Measurements from ENCODE around the gene RNPEP. TPM values are rescaled to one million over a fixed set of nuclear protein-coding genes. Genes with fewer than 3 reads are reported as not detected.

The RNPEP gene
- total and polyA plus RNA-seq, 2 donors = 20.0 to 39.7 TPM

GRCh38 chr1:201970334-201971159, 11.9 kb upstream of the RNPEP start:
- Histone ChIP-seq H3K4me1 (ENCODE audit: control insufficient read depth in 2 of 2, insufficient read depth in 2 of 2, low read length in 2 of 2) (no peaks in the 10 kb centered on the region), H3K27me3 (ENCODE audit: control insufficient read depth in 2 of 2, insufficient read depth in 1 of 2, low read length in 1 of 2) (no peaks in the 10 kb centered on the region), H3K4me3 (ENCODE audit: low read length in 2 of 2) (no peak overlapping the region), H3K27ac (ENCODE audit: low read depth in 1 of 2, low read length in 1 of 2) (no peak overlapping the region), H3K36me3 (ENCODE audit: control insufficient read depth in 2 of 2, insufficient read depth in 2 of 2, low read length in 1 of 2) (peaks cover 22 to 37% of the 10 kb centered on the region in 2 donors), H3K9me3 (ENCODE audit: control insufficient read depth in 2 of 2, insufficient read depth in 1 of 2, low read length in 1 of 2) (no peaks in the 10 kb centered on the region)
- no peak for DNase-seq (ENCODE audit: low read depth in 6 of 9, low spot score in 9 of 9)
- WGBS = 81% methylated on average over 9 of the region's 9 CpGs

DNA sequence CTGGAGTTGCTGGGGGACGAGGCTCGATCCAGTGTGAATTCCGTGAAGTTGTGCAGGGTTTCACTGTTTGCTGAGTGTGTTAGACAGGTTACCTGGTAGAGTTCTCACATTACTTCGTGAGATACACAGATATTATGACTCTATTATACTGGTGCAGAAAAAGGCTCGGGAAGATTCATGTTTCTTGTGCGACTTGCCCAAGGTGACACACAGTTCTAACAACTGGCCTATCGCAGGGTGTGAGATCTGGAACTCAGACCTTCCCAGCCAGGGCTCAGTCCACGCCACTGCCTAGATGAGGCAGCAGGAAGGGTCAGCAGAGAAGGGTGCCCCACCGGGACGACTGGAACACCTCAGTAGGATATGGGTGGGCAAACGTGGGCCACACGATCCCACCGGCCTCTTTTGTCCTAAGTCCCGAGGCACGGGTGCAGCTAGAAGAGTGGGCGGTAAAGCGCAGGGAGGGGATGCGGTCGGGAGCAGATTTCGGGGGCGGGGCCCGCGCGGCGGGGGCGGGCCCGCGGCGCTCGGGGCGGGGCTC, 296 bp upstream of the RNPEP start:
- DNase-seq (ENCODE audit: low read depth in 6 of 9, low spot score in 9 of 9) = peak in 5 of 9 donors; percentile 5 to 46 (median 42)
- Histone ChIP-seq H3K36me3 (ENCODE audit: control insufficient read depth in 2 of 2, insufficient read depth in 2 of 2, low read length in 1 of 2) (no peaks in the 10 kb centered on the region), H3K4me3 (ENCODE audit: low read length in 2 of 2) (peak overlapping the region; percentile 55 to 64), H3K27ac (ENCODE audit: low read depth in 1 of 2, low read length in 1 of 2) (peak overlapping the region in 1 of 2 donors; percentile 37), H3K27me3 (ENCODE audit: control insufficient read depth in 2 of 2, insufficient read depth in 1 of 2, low read length in 1 of 2) (peaks cover 0 to 4% of the 10 kb centered on the region in 2 donors), H3K4me1 (ENCODE audit: control insufficient read depth in 2 of 2, insufficient read depth in 2 of 2, low read length in 2 of 2) (peaks cover 3 to 9% of the 10 kb centered on the region in 2 donors), H3K9me3 (ENCODE audit: control insufficient read depth in 2 of 2, insufficient read depth in 1 of 2, low read length in 1 of 2) (no peaks in the 10 kb centered on the region)
- WGBS = 13% methylated on average over 31 of the region's 31 CpGs

DNA sequence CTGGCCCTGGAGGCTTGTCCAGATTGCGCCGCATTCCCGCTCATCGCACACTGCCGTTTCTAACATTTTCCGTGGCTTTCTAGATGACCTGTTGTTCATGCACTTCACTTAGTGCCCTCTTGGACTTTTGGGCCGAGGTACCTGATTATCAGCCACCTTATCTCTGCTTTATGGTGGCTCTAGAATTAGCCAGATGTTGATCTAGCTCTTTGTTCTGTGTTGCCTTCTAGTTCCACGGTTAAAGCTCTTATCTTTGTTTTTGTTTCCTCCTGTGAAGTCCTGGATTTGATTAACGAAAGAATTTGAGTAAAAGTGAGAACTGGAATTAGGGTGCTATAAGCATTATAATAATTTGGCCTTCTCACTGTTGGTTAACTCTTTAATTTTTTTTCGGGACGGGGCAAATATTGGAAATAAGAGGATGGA, 945 bp downstream of the RNPEP start:
- Histone ChIP-seq H3K4me3 (ENCODE audit: low read length in 2 of 2) (peak overlapping the region; percentile 55 to 64), H3K36me3 (ENCODE audit: control insufficient read depth in 2 of 2, insufficient read depth in 2 of 2, low read length in 1 of 2) (no peaks in the 10 kb centered on the region), H3K4me1 (ENCODE audit: control insufficient read depth in 2 of 2, insufficient read depth in 2 of 2, low read length in 2 of 2) (peaks cover 3 to 9% of the 10 kb centered on the region in 2 donors), H3K9me3 (ENCODE audit: control insufficient read depth in 2 of 2, insufficient read depth in 1 of 2, low read length in 1 of 2) (no peaks in the 10 kb centered on the region), H3K27me3 (ENCODE audit: control insufficient read depth in 2 of 2, insufficient read depth in 1 of 2, low read length in 1 of 2) (peaks cover 0 to 4% of the 10 kb centered on the region in 2 donors), H3K27ac (ENCODE audit: low read depth in 1 of 2, low read length in 1 of 2) (peak overlapping the region in 1 of 2 donors; percentile 75)
- 23% methylated on average over 11 of the region's 11 CpGs for WGBS
- DNase-seq (ENCODE audit: low read depth in 6 of 9, low spot score in 9 of 9) = no peak

- no peak for DNase-seq (ENCODE audit: low read depth in 6 of 9, low spot score in 9 of 9)
- WGBS = 98% methylated on average over 3 of the region's 3 CpGs
- H3K36me3 ChIP-seq (ENCODE audit: control insufficient read depth in 2 of 2, insufficient read depth in 2 of 2, low read length in 1 of 2) = peaks cover 6 to 8% of the 10 kb centered on the region in 2 donors
- no peak overlapping the region for H3K27ac ChIP-seq (ENCODE audit: low read depth in 1 of 2, low read length in 1 of 2)
- no peak overlapping the region for H3K4me3 ChIP-seq (ENCODE audit: low read length in 2 of 2)
- peaks cover 0 to 4% of the 10 kb centered on the region in 2 donors for H3K27me3 ChIP-seq (ENCODE audit: control insufficient read depth in 2 of 2, insufficient read depth in 1 of 2, low read length in 1 of 2)
- H3K9me3 ChIP-seq (ENCODE audit: control insufficient read depth in 2 of 2, insufficient read depth in 1 of 2, low read length in 1 of 2) = no peaks in the 10 kb centered on the region
- H3K4me1 ChIP-seq (ENCODE audit: control insufficient read depth in 2 of 2, insufficient read depth in 2 of 2, low read length in 2 of 2) = peaks cover 3 to 9% of the 10 kb centered on the region in 2 donors
Measured at GRCh38 chr1:201984446-201984845, 2.0 kb downstream of the RNPEP start.

DNA sequence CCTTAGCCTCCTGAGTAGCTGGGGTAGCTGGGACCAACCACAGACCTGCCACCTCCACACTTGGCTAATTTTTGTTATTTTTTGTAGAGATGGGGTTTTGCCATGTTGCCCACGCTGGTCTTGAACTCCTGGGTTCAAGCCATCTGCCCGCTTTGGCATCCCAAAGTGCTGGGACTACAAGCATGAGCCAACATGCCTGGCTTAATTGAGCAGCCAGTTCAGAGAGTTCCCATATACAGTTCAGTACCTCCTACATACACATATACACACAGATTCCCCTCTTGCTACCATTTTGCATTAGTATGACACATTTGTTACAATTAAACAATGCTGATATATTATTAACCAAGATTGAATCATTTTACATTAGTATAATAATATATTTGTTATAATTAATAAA, 2.9 kb downstream of the RNPEP start:
- 94% methylated on average over 2 of the region's 2 CpGs for WGBS
- Histone ChIP-seq H3K4me1 (ENCODE audit: control insufficient read depth in 2 of 2, insufficient read depth in 2 of 2, low read length in 2 of 2) (peaks cover 3 to 11% of the 10 kb centered on the region in 2 donors), H3K36me3 (ENCODE audit: control insufficient read depth in 2 of 2, insufficient read depth in 2 of 2, low read length in 1 of 2) (peaks cover 13 to 17% of the 10 kb centered on the region in 2 donors), H3K27ac (ENCODE audit: low read depth in 1 of 2, low read length in 1 of 2) (no peak overlapping the region), H3K4me3 (ENCODE audit: low read length in 2 of 2) (no peak overlapping the region), H3K9me3 (ENCODE audit: control insufficient read depth in 2 of 2, insufficient read depth in 1 of 2, low read length in 1 of 2) (no peaks in the 10 kb centered on the region), H3K27me3 (ENCODE audit: control insufficient read depth in 2 of 2, insufficient read depth in 1 of 2, low read length in 1 of 2) (peaks cover 0 to 4% of the 10 kb centered on the region in 2 donors)
- DNase-seq (ENCODE audit: low read depth in 6 of 9, low spot score in 9 of 9) = no peak

GRCh38 chr1:201988601-201989000, 6.2 kb downstream of the RNPEP start:
- no peak for DNase-seq (ENCODE audit: low read depth in 6 of 9, low spot score in 9 of 9)
- Histone ChIP-seq H3K9me3 (ENCODE audit: control insufficient read depth in 2 of 2, insufficient read depth in 1 of 2, low read length in 1 of 2) (no peaks in the 10 kb centered on the region), H3K36me3 (ENCODE audit: control insufficient read depth in 2 of 2, insufficient read depth in 2 of 2, low read length in 1 of 2) (peaks cover 31 to 35% of the 10 kb centered on the region in 2 donors), H3K4me3 (ENCODE audit: low read length in 2 of 2) (no peak overlapping the region), H3K27me3 (ENCODE audit: control insufficient read depth in 2 of 2, insufficient read depth in 1 of 2, low read length in 1 of 2) (no peaks in the 10 kb centered on the region), H3K27ac (ENCODE audit: low read depth in 1 of 2, low read length in 1 of 2) (no peak overlapping the region), H3K4me1 (ENCODE audit: control insufficient read depth in 2 of 2, insufficient read depth in 2 of 2, low read length in 2 of 2) (peaks cover 0 to 4% of the 10 kb centered on the region in 2 donors)
- 90% methylated on average over 7 of the region's 7 CpGs for WGBS

DNA sequence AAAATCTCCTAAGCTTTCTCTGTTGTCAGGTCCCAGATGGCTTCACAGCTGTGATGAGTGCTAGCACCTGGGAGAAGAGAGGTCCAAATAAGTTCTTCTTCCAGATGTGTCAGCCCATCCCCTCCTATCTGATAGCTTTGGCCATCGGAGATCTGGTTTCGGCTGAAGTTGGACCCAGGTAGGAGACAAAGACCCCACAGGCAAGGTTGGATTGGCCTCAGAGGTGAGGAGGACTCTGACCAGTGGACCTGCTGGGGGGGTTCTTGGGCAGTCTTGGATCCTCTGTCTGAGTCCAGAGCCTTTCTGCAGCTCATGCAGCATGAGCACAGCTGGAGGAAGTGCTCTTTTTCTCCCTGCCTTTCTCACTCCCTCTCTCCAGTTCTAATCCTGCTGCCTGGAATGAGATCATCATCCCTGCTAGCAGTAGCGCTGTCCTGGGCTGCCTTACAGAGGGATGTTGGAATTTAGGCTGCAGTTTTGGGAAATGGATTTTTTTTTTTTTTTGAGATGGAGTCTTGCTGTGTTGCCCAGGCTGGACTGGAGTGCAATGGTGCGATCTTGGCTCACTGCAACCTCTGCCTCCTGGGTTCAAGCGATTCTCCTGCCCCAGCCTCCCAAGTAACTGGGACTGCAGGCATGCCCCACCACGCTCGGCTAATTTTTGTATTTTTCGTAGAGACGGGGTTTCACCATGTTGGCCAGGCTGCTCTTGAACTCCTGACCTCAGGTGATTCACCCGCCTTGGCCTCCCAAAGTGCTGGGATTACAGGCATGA, 7.1 kb downstream of the RNPEP start:
- WGBS = 97% methylated on average over 10 of the region's 10 CpGs
- Histone ChIP-seq H3K27ac (ENCODE audit: low read depth in 1 of 2, low read length in 1 of 2) (no peak overlapping the region), H3K4me3 (ENCODE audit: low read length in 2 of 2) (no peak overlapping the region), H3K27me3 (ENCODE audit: control insufficient read depth in 2 of 2, insufficient read depth in 1 of 2, low read length in 1 of 2) (no peaks in the 10 kb centered on the region), H3K36me3 (ENCODE audit: control insufficient read depth in 2 of 2, insufficient read depth in 2 of 2, low read length in 1 of 2) (peaks cover 31 to 35% of the 10 kb centered on the region in 2 donors), H3K9me3 (ENCODE audit: control insufficient read depth in 2 of 2, insufficient read depth in 1 of 2, low read length in 1 of 2) (no peaks in the 10 kb centered on the region), H3K4me1 (ENCODE audit: control insufficient read depth in 2 of 2, insufficient read depth in 2 of 2, low read length in 2 of 2) (peaks cover 0 to 2% of the 10 kb centered on the region in 2 donors)
- no peak for DNase-seq (ENCODE audit: low read depth in 6 of 9, low spot score in 9 of 9)

- WGBS = 88% methylated on average over 6 of the region's 6 CpGs
- Histone ChIP-seq H3K4me3 (ENCODE audit: low read length in 2 of 2) (no peak overlapping the region), H3K27ac (ENCODE audit: low read depth in 1 of 2, low read length in 1 of 2) (no peak overlapping the region)
Measured at GRCh38 chr1:201990427-201990826, 8.0 kb downstream of the RNPEP start.

More at GRCh38 chr1:201990427-201990826, 8.0 kb downstream of the RNPEP start:
- H3K27me3 ChIP-seq (ENCODE audit: control insufficient read depth in 2 of 2, insufficient read depth in 1 of 2, low read length in 1 of 2) = no peaks in the 10 kb centered on the region
- peaks cover 0 to 2% of the 10 kb centered on the region in 2 donors for H3K4me1 ChIP-seq (ENCODE audit: control insufficient read depth in 2 of 2, insufficient read depth in 2 of 2, low read length in 2 of 2)
- DNase-seq (ENCODE audit: low read depth in 6 of 9, low spot score in 9 of 9) = no peak
- peaks cover 31 to 35% of the 10 kb centered on the region in 2 donors for H3K36me3 ChIP-seq (ENCODE audit: control insufficient read depth in 2 of 2, insufficient read depth in 2 of 2, low read length in 1 of 2)
- H3K9me3 ChIP-seq (ENCODE audit: control insufficient read depth in 2 of 2, insufficient read depth in 1 of 2, low read length in 1 of 2) = no peaks in the 10 kb centered on the region
